Measurements from ENCODE around the gene DHX57.

DHX57 gene

DNA sequence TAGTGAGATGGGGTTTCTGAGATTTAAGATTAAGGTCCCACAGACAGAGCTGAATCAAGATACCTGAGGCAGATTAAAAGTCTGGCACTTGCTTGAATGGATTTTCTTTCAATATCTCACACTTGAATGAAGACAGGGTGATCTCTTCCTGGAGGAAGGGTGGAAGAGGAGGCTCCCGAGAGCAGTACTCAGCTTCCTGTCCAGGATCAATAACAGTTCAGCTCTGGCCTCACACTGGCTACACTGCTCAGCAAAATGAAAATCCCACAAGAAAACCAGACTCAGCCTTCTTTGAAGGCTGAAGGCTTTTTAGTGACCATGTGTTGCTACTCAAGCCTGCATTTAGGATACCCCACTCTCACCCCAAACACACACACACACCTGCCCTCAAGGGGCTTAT is 25.0 kb upstream of the DHX57 start:
- no peak for TF ChIP-seq SIN3A (IDR thresholded peaks at IDR 0.05; ENCODE audit: borderline replicate concordance, insufficient read depth, low read length)
- TF ChIP-seq FOXP2 (optimal IDR thresholded peaks at IDR 0.05; ENCODE audit: borderline replicate concordance, extremely low read depth, extremely low read length, insufficient read depth): no peak
- TF ChIP-seq, protein P1, sequence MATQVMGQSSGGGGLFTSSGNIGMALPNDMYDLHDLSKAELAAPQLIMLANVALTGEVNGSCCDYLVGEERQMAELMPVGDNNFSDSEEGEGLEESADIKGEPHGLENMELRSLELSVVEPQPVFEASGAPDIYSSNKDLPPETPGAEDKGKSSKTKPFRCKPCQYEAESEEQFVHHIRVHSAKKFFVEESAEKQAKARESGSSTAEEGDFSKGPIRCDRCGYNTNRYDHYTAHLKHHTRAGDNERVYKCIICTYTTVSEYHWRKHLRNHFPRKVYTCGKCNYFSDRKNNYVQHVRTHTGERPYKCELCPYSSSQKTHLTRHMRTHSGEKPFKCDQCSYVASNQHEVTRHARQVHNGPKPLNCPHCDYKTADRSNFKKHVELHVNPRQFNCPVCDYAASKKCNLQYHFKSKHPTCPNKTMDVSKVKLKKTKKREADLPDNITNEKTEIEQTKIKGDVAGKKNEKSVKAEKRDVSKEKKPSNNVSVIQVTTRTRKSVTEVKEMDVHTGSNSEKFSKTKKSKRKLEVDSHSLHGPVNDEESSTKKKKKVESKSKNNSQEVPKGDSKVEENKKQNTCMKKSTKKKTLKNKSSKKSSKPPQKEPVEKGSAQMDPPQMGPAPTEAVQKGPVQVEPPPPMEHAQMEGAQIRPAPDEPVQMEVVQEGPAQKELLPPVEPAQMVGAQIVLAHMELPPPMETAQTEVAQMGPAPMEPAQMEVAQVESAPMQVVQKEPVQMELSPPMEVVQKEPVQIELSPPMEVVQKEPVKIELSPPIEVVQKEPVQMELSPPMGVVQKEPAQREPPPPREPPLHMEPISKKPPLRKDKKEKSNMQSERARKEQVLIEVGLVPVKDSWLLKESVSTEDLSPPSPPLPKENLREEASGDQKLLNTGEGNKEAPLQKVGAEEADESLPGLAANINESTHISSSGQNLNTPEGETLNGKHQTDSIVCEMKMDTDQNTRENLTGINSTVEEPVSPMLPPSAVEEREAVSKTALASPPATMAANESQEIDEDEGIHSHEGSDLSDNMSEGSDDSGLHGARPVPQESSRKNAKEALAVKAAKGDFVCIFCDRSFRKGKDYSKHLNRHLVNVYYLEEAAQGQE (IDR thresholded peaks at IDR 0.05; ENCODE audit: insufficient read depth in 1 of 2, low read depth in 2 of 2, low read length in 2 of 2): no peak
- no peak for TF ChIP-seq POLR2AphosphoS5 (IDR thresholded peaks at IDR 0.05; ENCODE audit: low read depth, low read length)
- TF ChIP-seq TAF1 (IDR thresholded peaks at IDR 0.05; ENCODE audit: borderline replicate concordance, insufficient read depth, low read length): no peak

DNA sequence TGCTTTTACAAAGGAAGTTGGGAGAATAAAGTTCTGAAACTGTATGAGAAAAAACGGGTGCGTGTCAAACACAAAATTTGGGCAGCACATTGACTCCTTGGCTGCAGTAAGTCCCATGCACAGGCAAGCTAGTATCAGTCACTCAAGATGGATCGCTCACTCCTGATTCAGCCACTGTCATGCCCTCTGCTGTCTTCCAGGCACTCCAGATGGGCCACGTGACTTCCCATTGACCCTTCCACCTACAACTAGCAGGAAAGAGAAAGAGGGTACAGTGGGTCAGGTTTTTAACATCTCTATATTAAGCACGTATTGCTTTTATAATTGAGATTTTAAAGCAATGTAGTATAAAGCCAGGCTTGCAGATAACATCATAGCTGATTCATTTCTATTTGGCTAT is 22.5 kb upstream of the DHX57 start:
- no peak for TF ChIP-seq TAF1 (IDR thresholded peaks at IDR 0.05; ENCODE audit: borderline replicate concordance, insufficient read depth, low read length)
- no peak for TF ChIP-seq FOXP2 (optimal IDR thresholded peaks at IDR 0.05; ENCODE audit: borderline replicate concordance, extremely low read depth, extremely low read length, insufficient read depth)

DNA sequence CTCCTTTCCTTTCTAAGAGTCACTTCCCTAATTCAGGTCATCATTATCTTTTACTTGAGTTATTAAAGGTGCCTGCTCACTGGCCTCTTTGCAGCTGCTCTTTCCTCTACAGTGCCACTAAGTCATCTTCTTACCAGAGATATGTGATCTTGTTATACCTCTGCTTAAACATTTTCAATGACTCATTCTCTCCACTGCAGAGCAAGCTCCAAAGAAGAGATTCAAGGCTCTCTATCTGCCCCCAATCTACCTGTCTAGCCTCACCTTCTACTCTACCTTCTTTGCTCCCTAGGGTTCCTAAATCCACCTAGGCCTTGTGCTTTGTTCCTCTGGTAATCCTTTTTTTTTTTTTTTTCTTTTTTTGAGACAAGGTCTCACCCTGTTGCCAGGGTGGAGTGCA is 17.1 kb upstream of the DHX57 start:
- no peak for TF ChIP-seq POLR2AphosphoS5 (IDR thresholded peaks at IDR 0.05; ENCODE audit: low read depth, low read length)
- TF ChIP-seq FOXP2 (optimal IDR thresholded peaks at IDR 0.05; ENCODE audit: borderline replicate concordance, extremely low read depth, extremely low read length, insufficient read depth): no peak
- TF ChIP-seq, protein P1 (IDR thresholded peaks at IDR 0.05; ENCODE audit: insufficient read depth in 1 of 2, low read depth in 2 of 2, low read length in 2 of 2): no peak
- no peak for TF ChIP-seq TAF1 (IDR thresholded peaks at IDR 0.05; ENCODE audit: borderline replicate concordance, insufficient read depth, low read length)

DNA sequence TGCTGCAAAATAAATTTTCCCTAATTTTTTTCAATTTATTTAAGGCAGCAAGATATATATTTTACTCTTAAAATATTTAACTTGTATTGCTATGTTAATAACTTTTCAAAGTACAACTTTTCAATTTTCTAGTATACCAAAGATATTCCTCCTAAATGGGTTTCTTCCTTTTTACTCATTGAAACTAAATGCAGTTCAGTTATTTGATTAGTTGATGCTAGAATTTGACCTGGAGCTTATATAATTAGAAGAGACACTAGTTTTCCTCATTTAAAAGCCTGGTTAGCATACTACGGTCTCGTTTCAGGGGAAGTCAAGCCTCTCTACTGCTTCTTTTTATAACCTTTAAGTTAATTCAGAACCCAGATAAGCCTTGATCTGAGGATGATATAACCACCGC is 13.8 kb upstream of the DHX57 start, which contains the start of gene ARHGEF33:
Gene ARHGEF33, plus strand, starts transcription at position 301 of the 400 bp plus-strand sequence. CDS start 29,573 bp downstream, outside the sequence.
- TF ChIP-seq POLR2AphosphoS5 (IDR thresholded peaks at IDR 0.05; ENCODE audit: low read depth, low read length): no peak

DNA sequence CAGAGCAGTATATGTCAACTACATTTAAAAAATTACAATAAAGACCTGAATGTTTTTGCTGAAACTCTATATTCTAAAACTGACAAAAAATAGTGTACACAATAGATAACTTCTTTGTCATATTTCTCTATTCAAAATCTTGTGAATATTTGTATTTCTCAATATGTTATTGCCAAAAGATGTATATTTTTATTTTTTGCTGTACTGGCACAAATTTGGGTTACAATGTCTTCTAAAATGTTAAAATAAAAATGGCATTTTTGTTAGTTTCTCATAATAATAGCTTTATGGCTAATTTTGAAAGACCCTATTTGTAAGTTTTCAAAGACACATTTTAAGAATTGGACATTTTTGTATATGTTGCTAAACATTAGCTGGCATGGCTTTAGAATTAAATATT is 13.3 kb upstream of the DHX57 start:
- TF ChIP-seq TAF1 (IDR thresholded peaks at IDR 0.05; ENCODE audit: borderline replicate concordance, insufficient read depth, low read length) (no peak), FOXP2 (optimal IDR thresholded peaks at IDR 0.05; ENCODE audit: borderline replicate concordance, extremely low read depth, extremely low read length, insufficient read depth) (no peak), SIN3A (IDR thresholded peaks at IDR 0.05; ENCODE audit: borderline replicate concordance, insufficient read depth, low read length) (no peak), POLR2AphosphoS5 (IDR thresholded peaks at IDR 0.05; ENCODE audit: low read depth, low read length) (no peak)
- TF ChIP-seq, protein P1 (IDR thresholded peaks at IDR 0.05; ENCODE audit: insufficient read depth in 1 of 2, low read depth in 2 of 2, low read length in 2 of 2): no peak

DNA sequence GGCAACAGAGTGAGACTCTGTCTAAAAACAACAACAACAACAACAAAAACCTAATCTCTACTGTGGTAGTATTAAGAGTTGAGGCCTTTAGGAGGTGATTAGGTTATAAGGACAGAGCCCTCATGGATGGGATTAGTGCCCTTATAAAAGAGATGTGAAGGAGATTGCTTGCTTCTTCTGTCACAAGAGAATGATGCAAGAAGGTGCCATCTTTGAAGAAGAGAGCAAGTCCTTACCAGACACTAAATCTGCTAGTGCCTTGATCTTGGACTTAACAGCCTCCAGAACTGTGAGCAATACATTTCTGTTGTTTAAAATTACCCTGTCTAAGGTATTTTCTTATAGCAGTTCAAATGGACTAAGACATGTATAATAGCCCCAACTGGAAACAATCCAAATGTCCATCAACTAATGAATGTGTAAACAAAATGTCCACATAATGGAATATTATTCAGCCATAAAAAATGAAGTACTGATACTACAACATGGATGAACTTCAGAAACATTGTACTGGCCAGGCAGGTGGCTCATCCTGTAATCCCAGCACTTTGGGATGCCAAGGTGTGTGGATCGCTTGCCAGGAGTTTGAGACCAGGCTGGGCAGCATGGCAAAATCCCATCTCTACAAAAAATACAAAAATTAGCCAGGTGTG is 12.3 kb upstream of the DHX57 start:
- TF ChIP-seq FOXP2 (optimal IDR thresholded peaks at IDR 0.05; ENCODE audit: borderline replicate concordance, extremely low read depth, extremely low read length, insufficient read depth) (no peak), POLR2AphosphoS5 (IDR thresholded peaks at IDR 0.05; ENCODE audit: low read depth, low read length) (no peak)

DNA sequence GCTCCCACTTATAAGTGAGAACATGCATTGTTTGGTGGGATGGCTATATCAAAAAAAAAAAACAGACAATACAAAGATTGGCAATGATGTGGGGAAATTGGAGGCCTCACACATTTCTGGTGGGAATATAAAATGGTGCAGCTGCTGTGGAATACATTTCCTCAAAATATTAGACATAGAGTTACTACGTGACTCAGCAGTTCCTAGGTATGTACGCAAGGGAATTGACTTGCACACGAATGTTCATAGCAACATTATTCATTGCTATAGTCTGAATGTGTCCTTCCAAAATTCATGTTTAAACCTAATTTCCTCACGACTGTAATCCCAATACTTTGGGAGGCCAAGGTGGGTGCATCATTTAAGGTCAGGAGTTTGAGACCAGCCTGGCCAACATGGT is 11.6 kb upstream of the DHX57 start:
- TF ChIP-seq, protein P1 (IDR thresholded peaks at IDR 0.05; ENCODE audit: insufficient read depth in 1 of 2, low read depth in 2 of 2, low read length in 2 of 2): no peak
- no peak for TF ChIP-seq FOXP2 (optimal IDR thresholded peaks at IDR 0.05; ENCODE audit: borderline replicate concordance, extremely low read depth, extremely low read length, insufficient read depth)
- no peak for TF ChIP-seq SIN3A (IDR thresholded peaks at IDR 0.05; ENCODE audit: borderline replicate concordance, insufficient read depth, low read length)
- TF ChIP-seq POLR2AphosphoS5 (IDR thresholded peaks at IDR 0.05; ENCODE audit: low read depth, low read length): no peak
- TF ChIP-seq TAF1 (IDR thresholded peaks at IDR 0.05; ENCODE audit: borderline replicate concordance, insufficient read depth, low read length): no peak
